Muscle of leg (tissue), 11 donors: ENCODE results near the gene OLFM4. TPM values are rescaled to one million over a fixed set of nuclear protein-coding genes. Genes with fewer than 3 reads are reported as not detected.
A peak's percentile ranks its signal among the peaks of the same experiment; 100 is the strongest.

ENCODE experiments used
- DNase-seq: peaks from one replicate; pipeline ENCODE4 v3.0.0; 2013
- H3K27ac ChIP-seq: one replicate; pipeline ENCODE4 v1.5.1; 2013; ENCODE audit warnings: mild to moderate bottlenecking, low read length, control low read depth
- H3K27me3 ChIP-seq: one replicate; pipeline ENCODE4 v1.6.1; 2013; ENCODE audit warnings: low read length; ENCODE audit not compliant: control insufficient read depth, insufficient read depth
- H3K36me3 ChIP-seq: one replicate; pipeline ENCODE4 v1.6.1; 2013; ENCODE audit warnings: low read length; ENCODE audit not compliant: control insufficient read depth, insufficient read depth
- H3K4me1 ChIP-seq: one replicate; pipeline ENCODE4 v1.6.1; 2013; ENCODE audit warnings: low read length; ENCODE audit not compliant: control insufficient read depth, insufficient read depth
- H3K4me3 ChIP-seq: one replicate; pipeline ENCODE4 v1.5.1; 2013; ENCODE audit warnings: low read length, control low read depth
- H3K9me3 ChIP-seq: replicated peaks from 2 replicates; pipeline ENCODE4 v1.6.1; 2013; ENCODE audit warnings: low read depth, low read length; ENCODE audit not compliant: control insufficient read depth
- WGBS: methylation state at CpG from one replicate; pipeline ENCODE4 v1.1.5; 2013; ENCODE audit warnings: missing lambda C conversion rate; ENCODE audit not compliant: insufficient coverage; 5-methylcytosine and 5-hydroxymethylcytosine counted together
- polyA plus RNA-seq, 8 donors: library from polyadenylated mRNA; unstranded; fragments of 120-200 nt; gene quantifications; one replicate each; pipeline versions ENCODE4 v1.2.1 to v1.2.3, GENCODE V29; 2013; ENCODE audit warnings: inconsistent platforms in 1 of 8, low replicate concordance in 1 of 8; ENCODE audit not compliant: insufficient read length in 8 of 8, insufficient read depth in 1 of 8
- total RNA-seq: library from RNA; stranded (reverse); fragments of 120-200 nt; gene quantifications from one replicate; pipeline ENCODE4 v1.2.4, GENCODE V29; 2013

Gene OLFM4
- total and polyA plus RNA-seq, 9 donors, result 0.63 to 3.9 (median 1.5) TPM

GRCh38 chr13:53038993-53039392 is 10.4 kb downstream of the OLFM4 start:
- WGBS, result no CpG with 5 or more reads among the region's 1 CpG
- Histone ChIP-seq H3K36me3 (no peaks in the 10 kb centered on the region), H3K9me3 (no peaks in the 10 kb centered on the region), H3K4me3 (no peak overlapping the region), H3K27me3 (no peaks in the 10 kb centered on the region), H3K4me1 (peaks cover 23% of the 10 kb centered on the region), H3K27ac (no peak overlapping the region)
- peak; percentile 60 for DNase-seq

DNA sequence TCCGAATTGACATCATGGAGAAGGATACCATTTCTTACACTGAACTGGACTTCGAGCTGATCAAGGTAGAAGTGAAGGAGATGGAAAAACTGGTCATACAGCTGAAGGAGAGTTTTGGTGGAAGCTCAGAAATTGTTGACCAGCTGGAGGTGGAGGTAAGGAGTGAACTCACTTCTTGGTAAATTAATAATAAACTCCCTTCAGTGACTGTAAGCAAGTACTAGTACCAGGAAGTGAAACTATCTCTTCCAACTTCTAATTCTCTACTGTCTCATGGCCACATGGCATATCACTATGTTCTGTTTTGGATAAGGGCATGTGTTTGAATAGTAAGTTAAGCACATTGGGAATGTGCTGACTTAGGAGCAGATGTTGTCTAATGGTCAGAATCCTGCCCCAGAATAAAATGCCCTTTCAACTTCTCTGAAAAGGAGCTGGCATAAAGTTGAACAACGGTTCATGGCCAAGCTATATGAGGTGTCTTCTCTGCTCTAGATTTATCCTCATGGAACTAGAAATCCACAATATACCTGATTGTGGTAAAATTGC is 13.4 kb downstream of the OLFM4 start:
- Histone ChIP-seq H3K4me1 (peaks cover 35% of the 10 kb centered on the region), H3K27me3 (no peaks in the 10 kb centered on the region), H3K36me3 (no peaks in the 10 kb centered on the region), H3K4me3 (no peak overlapping the region), H3K9me3 (no peaks in the 10 kb centered on the region), H3K27ac (no peak overlapping the region)
- peak; percentile 39 for DNase-seq
- 100% methylated on average over 1 of the region's 3 CpGs for WGBS

- Histone ChIP-seq H3K27ac (no peak overlapping the region), H3K4me1 (peaks cover 38% of the 10 kb centered on the region), H3K36me3 (no peaks in the 10 kb centered on the region), H3K4me3 (no peak overlapping the region), H3K27me3 (no peaks in the 10 kb centered on the region), H3K9me3 (no peaks in the 10 kb centered on the region)
- peak; percentile 57 for DNase-seq
- WGBS, result no CpG with 5 or more reads among the region's 4 CpGs
Observed at GRCh38 chr13:53042877-53043276, 14.3 kb downstream of the OLFM4 start.

DNA sequence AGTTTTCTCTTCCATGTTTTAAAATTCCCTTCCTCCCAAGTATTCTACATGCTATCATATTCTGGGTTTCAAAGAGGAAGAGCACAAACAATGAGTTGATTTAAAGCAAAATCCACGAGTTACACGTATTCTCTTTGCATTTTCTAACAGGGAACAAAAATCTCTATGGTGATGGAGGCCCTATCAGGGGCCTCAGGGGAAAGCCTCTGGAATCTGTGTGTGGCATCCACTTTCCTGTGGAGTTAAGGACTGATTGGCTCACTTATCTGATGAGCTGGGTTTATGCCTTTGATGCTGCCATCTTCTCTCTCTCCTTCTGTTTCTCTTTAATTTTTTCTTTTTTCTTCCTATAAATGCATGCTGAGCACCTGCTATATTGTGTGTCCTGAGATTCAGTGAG is 14.8 kb downstream of the OLFM4 start:
- Histone ChIP-seq H3K27ac (no peak overlapping the region), H3K4me3 (no peak overlapping the region), H3K9me3 (no peaks in the 10 kb centered on the region), H3K36me3 (no peaks in the 10 kb centered on the region), H3K27me3 (no peaks in the 10 kb centered on the region), H3K4me1 (peaks cover 38% of the 10 kb centered on the region)
- no peak for DNase-seq
- WGBS, result no CpG with 5 or more reads among the region's 2 CpGs

GRCh38 chr13:53045189-53045588 is 16.6 kb downstream of the OLFM4 start:
- H3K4me3 ChIP-seq, result no peak overlapping the region

DNA sequence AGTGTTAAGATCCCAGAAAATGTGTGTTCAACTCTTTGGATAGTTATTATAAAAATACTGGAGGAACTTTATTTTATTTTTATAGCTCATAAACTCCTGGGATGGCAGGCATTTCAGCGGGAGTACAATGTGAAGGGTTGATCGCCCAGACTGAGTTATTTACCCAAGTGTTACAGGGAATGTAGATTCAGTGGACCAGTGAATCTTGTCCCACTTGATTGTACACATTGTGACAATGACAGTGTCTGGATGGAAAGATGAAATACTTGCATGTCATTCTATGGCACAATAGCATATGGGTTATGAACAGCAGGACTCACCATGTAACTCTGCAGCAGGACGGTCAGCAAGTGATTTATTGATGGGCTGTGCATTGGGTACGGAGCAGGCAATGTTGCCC is 20.3 kb downstream of the OLFM4 start:
- H3K36me3 ChIP-seq, result no peaks in the 10 kb centered on the region
- 90% methylated on average over 3 of the region's 4 CpGs for WGBS
- H3K9me3 ChIP-seq, result no peaks in the 10 kb centered on the region
- H3K4me1 ChIP-seq, result peaks cover 28% of the 10 kb centered on the region
- H3K27me3 ChIP-seq, result no peaks in the 10 kb centered on the region
- H3K27ac ChIP-seq, result no peak overlapping the region
- no peak overlapping the region for H3K4me3 ChIP-seq
- no peak for DNase-seq

More at GRCh38 chr13:53045189-53045588, 16.6 kb downstream of the OLFM4 start:
- Histone ChIP-seq H3K36me3 (no peaks in the 10 kb centered on the region), H3K27ac (peak overlapping the region; percentile 82), H3K27me3 (no peaks in the 10 kb centered on the region), H3K4me1 (peaks cover 30% of the 10 kb centered on the region), H3K9me3 (no peaks in the 10 kb centered on the region)
- peak; percentile 97 for DNase-seq

GRCh38 chr13:53050151-53050550 is 21.5 kb downstream of the OLFM4 start:
- Histone ChIP-seq H3K36me3 (no peaks in the 10 kb centered on the region), H3K4me3 (no peak overlapping the region), H3K9me3 (no peaks in the 10 kb centered on the region), H3K27ac (no peak overlapping the region), H3K4me1 (peaks cover 23% of the 10 kb centered on the region), H3K27me3 (no peaks in the 10 kb centered on the region)
- DNase-seq, result no peak
- no CpG with 5 or more reads among the region's 7 CpGs for WGBS

DNA sequence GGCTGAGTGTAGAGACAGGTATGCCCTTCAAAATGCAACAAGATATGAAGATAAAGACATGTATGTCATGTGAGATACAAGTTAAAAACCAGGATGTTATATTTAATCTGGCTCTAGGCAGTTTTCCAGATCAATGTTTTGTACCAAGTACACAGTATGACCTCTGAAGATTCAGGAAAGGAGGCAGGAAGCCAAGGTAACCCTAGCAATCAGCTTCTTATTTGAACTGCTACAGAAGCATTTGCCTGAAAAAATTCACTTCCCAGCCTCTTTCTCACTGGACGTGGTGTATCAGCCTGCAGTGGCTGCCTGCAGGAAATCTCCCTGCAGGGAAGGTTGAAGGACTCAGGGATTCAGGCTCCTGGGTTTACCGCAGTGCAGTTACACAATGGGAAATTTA is 24.1 kb downstream of the OLFM4 start:
- H3K27ac ChIP-seq, result no peak overlapping the region
- DNase-seq, result peak; percentile 42
- no peaks in the 10 kb centered on the region for H3K9me3 ChIP-seq
- 25% methylated on average over 1 of the region's 2 CpGs for WGBS
- no peaks in the 10 kb centered on the region for H3K27me3 ChIP-seq
- H3K4me1 ChIP-seq, result peaks cover 15% of the 10 kb centered on the region
- H3K4me3 ChIP-seq, result no peak overlapping the region
- no peaks in the 10 kb centered on the region for H3K36me3 ChIP-seq

GRCh38 chr13:53054569-53054968 is 26.0 kb downstream of the OLFM4 start:
- no peak overlapping the region for H3K27ac ChIP-seq
- H3K4me3 ChIP-seq, result no peak overlapping the region
- no peaks in the 10 kb centered on the region for H3K9me3 ChIP-seq
- DNase-seq, result peak; percentile 74
- H3K36me3 ChIP-seq, result no peaks in the 10 kb centered on the region
- WGBS, result 27% methylated on average over 4 of the region's 4 CpGs
- no peaks in the 10 kb centered on the region for H3K27me3 ChIP-seq
- peaks cover 20% of the 10 kb centered on the region for H3K4me1 ChIP-seq

GRCh38 chr13:53058065-53058679 is 29.6 kb downstream of the OLFM4 start:
- WGBS, result 20% methylated on average over 1 of the region's 3 CpGs
- no peaks in the 10 kb centered on the region for H3K9me3 ChIP-seq

More at GRCh38 chr13:53058065-53058679, 29.6 kb downstream of the OLFM4 start:
- H3K27me3 ChIP-seq, result peaks cover 2% of the 10 kb centered on the region
- no peak overlapping the region for H3K4me3 ChIP-seq
- no peak for DNase-seq
- H3K4me1 ChIP-seq, result peaks cover 15% of the 10 kb centered on the region
- no peak overlapping the region for H3K27ac ChIP-seq
- no peaks in the 10 kb centered on the region for H3K36me3 ChIP-seq
